ENCODE measurements around the gene CCDC88A.

CCDC88A gene

DNA sequence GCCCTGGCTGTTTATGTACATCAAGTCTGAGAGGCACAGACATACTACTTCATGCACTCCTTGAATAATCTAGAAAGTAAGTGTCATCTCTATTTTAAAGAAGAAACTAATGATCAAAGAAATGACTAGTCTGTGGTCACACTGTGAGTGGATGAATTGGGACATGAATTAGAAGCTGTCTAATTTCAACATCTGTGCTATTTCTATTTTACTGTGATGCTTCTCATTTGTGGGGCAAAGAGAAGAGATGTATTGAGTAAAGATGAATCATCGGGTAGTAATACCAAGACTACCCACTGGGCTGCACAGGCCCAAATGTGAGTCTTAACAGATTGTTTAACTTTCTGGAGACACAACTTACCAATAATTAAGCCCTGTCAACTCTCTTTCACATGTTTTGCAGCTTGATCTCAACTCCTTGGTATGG, 108.2 kb downstream of the CCDC88A start:
- TF ChIP-seq, protein P1, sequence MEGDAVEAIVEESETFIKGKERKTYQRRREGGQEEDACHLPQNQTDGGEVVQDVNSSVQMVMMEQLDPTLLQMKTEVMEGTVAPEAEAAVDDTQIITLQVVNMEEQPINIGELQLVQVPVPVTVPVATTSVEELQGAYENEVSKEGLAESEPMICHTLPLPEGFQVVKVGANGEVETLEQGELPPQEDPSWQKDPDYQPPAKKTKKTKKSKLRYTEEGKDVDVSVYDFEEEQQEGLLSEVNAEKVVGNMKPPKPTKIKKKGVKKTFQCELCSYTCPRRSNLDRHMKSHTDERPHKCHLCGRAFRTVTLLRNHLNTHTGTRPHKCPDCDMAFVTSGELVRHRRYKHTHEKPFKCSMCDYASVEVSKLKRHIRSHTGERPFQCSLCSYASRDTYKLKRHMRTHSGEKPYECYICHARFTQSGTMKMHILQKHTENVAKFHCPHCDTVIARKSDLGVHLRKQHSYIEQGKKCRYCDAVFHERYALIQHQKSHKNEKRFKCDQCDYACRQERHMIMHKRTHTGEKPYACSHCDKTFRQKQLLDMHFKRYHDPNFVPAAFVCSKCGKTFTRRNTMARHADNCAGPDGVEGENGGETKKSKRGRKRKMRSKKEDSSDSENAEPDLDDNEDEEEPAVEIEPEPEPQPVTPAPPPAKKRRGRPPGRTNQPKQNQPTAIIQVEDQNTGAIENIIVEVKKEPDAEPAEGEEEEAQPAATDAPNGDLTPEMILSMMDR (IDR thresholded peaks at IDR 0.05; ENCODE audit: low read length), result no peak
- TF ChIP-seq EZH2 (IDR thresholded peaks at IDR 0.05; ENCODE audit: borderline replicate concordance, low read length), result no peak
- Histone ChIP-seq H2AFZ (ENCODE audit: low read length) (no peak overlapping the region), H3K79me2 (ENCODE audit: insufficient read depth, low read length) (no peaks in the 10 kb centered on the region), H3K9me2 (ENCODE audit: low read depth, low read length) (no peaks in the 10 kb centered on the region), H3K36me3 (ENCODE audit: insufficient read depth, low read length) (peaks cover 95% of the 10 kb centered on the region), H3K4me3 (ENCODE audit: low read depth, low read length, poor library complexity, severe bottlenecking) (no peak overlapping the region), H3K27ac (ENCODE audit: low read depth, low read length, poor library complexity, severe bottlenecking) (no peak overlapping the region), H3K9ac (ENCODE audit: low read length) (no peak overlapping the region), H3F3A (ENCODE audit: insufficient read depth, low read length) (no peaks in the 10 kb centered on the region; the same call in 1 of the 2 replicates), H3K27me3 (ENCODE audit: insufficient read depth, low read length) (no peaks in the 10 kb centered on the region), H3K4me2 (ENCODE audit: low read length) (no peak overlapping the region), H4K20me1 (ENCODE audit: insufficient read depth, low read length) (no peaks in the 10 kb centered on the region), H3K9me3 (ENCODE audit: low read length) (no peaks in the 10 kb centered on the region), H3K4me1 (ENCODE audit: insufficient read depth, low read length, severe bottlenecking) (no peaks in the 10 kb centered on the region)

DNA sequence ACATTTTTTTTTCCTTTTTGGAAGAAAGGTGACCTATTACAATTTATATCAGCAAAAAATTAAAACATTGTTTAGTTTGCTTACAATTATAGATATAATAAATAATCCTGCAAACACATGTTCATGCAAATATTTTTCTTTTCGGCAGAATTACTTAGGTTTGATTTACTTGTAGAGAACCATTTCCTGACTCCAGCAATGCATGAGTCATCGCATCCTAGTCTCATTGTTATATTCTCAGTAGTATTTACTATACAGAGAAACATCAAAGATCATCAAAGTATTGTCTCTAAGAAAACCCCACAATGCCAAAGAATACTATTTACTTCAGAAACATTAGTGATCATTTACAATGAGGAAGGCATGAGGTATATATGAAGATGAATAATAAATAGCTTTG, 110.2 kb downstream of the CCDC88A start:
- TF ChIP-seq, protein P1 (IDR thresholded peaks at IDR 0.05; ENCODE audit: low read length), result no peak
- TF ChIP-seq EZH2 (IDR thresholded peaks at IDR 0.05; ENCODE audit: borderline replicate concordance, low read length), result no peak
- no peaks in the 10 kb centered on the region for H3K79me2 ChIP-seq (ENCODE audit: insufficient read depth, low read length)
- H3K9ac ChIP-seq (ENCODE audit: low read length), result no peak overlapping the region
- H3K36me3 ChIP-seq (ENCODE audit: insufficient read depth, low read length), result peaks cover 93% of the 10 kb centered on the region
- H2AFZ ChIP-seq (ENCODE audit: low read length), result no peak overlapping the region
- H3K4me1 ChIP-seq (ENCODE audit: insufficient read depth, low read length, severe bottlenecking), result no peaks in the 10 kb centered on the region
- no peaks in the 10 kb centered on the region for H4K20me1 ChIP-seq (ENCODE audit: insufficient read depth, low read length)
- H3K27me3 ChIP-seq (ENCODE audit: insufficient read depth, low read length), result no peaks in the 10 kb centered on the region
- no peak overlapping the region for H3K27ac ChIP-seq (ENCODE audit: low read depth, low read length, poor library complexity, severe bottlenecking)
- H3K9me3 ChIP-seq (ENCODE audit: low read length), result no peaks in the 10 kb centered on the region
- no peak overlapping the region for H3K4me3 ChIP-seq (ENCODE audit: low read depth, low read length, poor library complexity, severe bottlenecking)
- H3K9me2 ChIP-seq (ENCODE audit: low read depth, low read length), result no peaks in the 10 kb centered on the region
- no peaks in the 10 kb centered on the region for H3F3A ChIP-seq (ENCODE audit: insufficient read depth, low read length)
- no peak overlapping the region for H3K4me2 ChIP-seq (ENCODE audit: low read length)

DNA sequence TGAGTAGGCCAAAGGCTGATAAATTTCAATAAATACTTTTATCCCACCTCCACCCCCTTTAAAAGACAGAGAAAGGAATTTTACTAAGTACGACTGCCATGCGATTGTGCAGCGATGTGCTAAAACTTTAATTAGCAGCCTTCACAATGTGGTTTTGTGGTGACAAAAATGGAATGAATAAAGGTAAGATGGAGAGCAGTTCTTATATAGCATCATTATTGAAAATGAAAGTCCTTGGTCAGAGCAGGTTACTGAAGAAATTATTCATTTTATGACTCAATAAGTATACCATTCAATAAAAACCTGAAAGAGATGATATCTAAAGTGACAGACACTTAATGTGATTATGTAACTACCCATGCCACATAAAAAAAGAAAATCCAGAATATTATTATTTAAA, 117.4 kb downstream of the CCDC88A start:
- TF ChIP-seq, protein P1 (IDR thresholded peaks at IDR 0.05; ENCODE audit: low read length), result no peak
- Histone ChIP-seq H3K27me3 (ENCODE audit: insufficient read depth, low read length) (no peaks in the 10 kb centered on the region), H3K9me3 (ENCODE audit: low read length) (no peaks in the 10 kb centered on the region), H4K20me1 (ENCODE audit: insufficient read depth, low read length) (no peaks in the 10 kb centered on the region), H3K4me1 (ENCODE audit: insufficient read depth, low read length, severe bottlenecking) (no peaks in the 10 kb centered on the region), H3K79me2 (ENCODE audit: insufficient read depth, low read length) (no peaks in the 10 kb centered on the region), H3F3A (ENCODE audit: insufficient read depth, low read length) (peaks cover 2% of the 10 kb centered on the region; the same call in 1 of the 2 replicates), H3K9me2 (ENCODE audit: low read depth, low read length) (no peaks in the 10 kb centered on the region), H3K4me2 (ENCODE audit: low read length) (no peak overlapping the region), H3K9ac (ENCODE audit: low read length) (no peak overlapping the region), H3K36me3 (ENCODE audit: insufficient read depth, low read length) (peaks cover 93% of the 10 kb centered on the region), H3K27ac (ENCODE audit: low read depth, low read length, poor library complexity, severe bottlenecking) (no peak overlapping the region), H2AFZ (ENCODE audit: low read length) (no peak overlapping the region), H3K4me3 (ENCODE audit: low read depth, low read length, poor library complexity, severe bottlenecking) (no peak overlapping the region)
